H1 (cell line): ENCODE results near the gene SPTBN5. TPM values are rescaled to one million over a fixed set of nuclear protein-coding genes. Genes with fewer than 3 reads are reported as not detected.

Experiments used
- CTCF ChIA-PET: fragments of 300-600 bp; sonication (Branson Sonifier 250); formaldehyde crosslinking; loops from one replicate; lab custom pipeline; 2021; ENCODE audit not compliant: partially characterized antibody; lab: Charles Lee
- POLR2A ChIA-PET: fragments of 300-600 bp; sonication (Branson Sonifier 250); formaldehyde crosslinking; loops from one replicate; lab custom pipeline; 2021; ENCODE audit warnings: inconsistent platforms; ENCODE audit not compliant: partially characterized antibody; lab: Charles Lee
- DNase-seq, 2 experiments: peaks; one replicate each; pipeline versions ENCODE4 v3.0.0 to v3.0.0-alpha.2; 2010 to 2022; ENCODE audit warnings: low spot score in 2 of 2, low read depth in 1 of 2, mixed read lengths in 1 of 2
- FAIRE-seq: peaks from 2 replicates; lab custom pipeline; 2011; peaks lifted over from hg19 to GRCh38; lab: Jason Lieb, UNC
- H2AFZ ChIP-seq: 2 replicates; pipeline ENCODE4 v1.8.1; 2012; ENCODE audit warnings: low read length, inconsistent platforms
- H2AK5ac ChIP-seq: 2 replicates; pipeline ENCODE4 v1.6.1; 2013; ENCODE audit warnings: low read depth, low read length
- H2BK120ac ChIP-seq: replicated peaks from 2 replicates; pipeline ENCODE3; 2013; ENCODE audit warnings: low read depth, low read length, inconsistent platforms
- H2BK12ac ChIP-seq: 2 replicates; pipeline ENCODE4 v1.6.1; 2013; ENCODE audit warnings: low read depth, low read length
- H2BK15ac ChIP-seq: 2 replicates; pipeline ENCODE4 v1.6.1; 2013; ENCODE audit warnings: low read length
- H2BK20ac ChIP-seq: 2 replicates; pipeline ENCODE4 v1.6.1; 2013; ENCODE audit warnings: low read length
- H2BK5ac ChIP-seq: 2 replicates; pipeline ENCODE4 v1.6.1; 2013; ENCODE audit warnings: low read depth, low read length
- H3K14ac ChIP-seq: 2 replicates; pipeline ENCODE4 v1.6.1; 2013; ENCODE audit warnings: inconsistent platforms; ENCODE audit not compliant: insufficient read length
- H3K18ac ChIP-seq: 2 replicates; pipeline ENCODE4 v1.6.1; 2013; ENCODE audit warnings: low read length; ENCODE audit errors: extremely low read depth
- H3K23ac ChIP-seq: 2 replicates; pipeline ENCODE4 v1.6.1; 2013; ENCODE audit warnings: inconsistent platforms; ENCODE audit not compliant: insufficient read length
- H3K23me2 ChIP-seq: 2 replicates; pipeline ENCODE4 v1.6.1; 2013; ENCODE audit warnings: low read depth, low read length
- H3K27ac ChIP-seq: 2 replicates; pipeline ENCODE4 v1.6.1; 2011; ENCODE audit warnings: low read depth, low read length, inconsistent platforms
- H3K27me3 ChIP-seq, 4 experiments: replicated peaks in 1 of 4; 1 replicate in 1 of 4; 2 replicates in 3 of 4; pipeline versions ENCODE4 v1.6.1 to v1.8.1; 2011 to 2013; ENCODE audit warnings: low read length in 3 of 4, mild to moderate bottlenecking in 3 of 4, inconsistent platforms in 2 of 4, mixed read lengths in 2 of 4, moderate library complexity in 1 of 4; ENCODE audit not compliant: control insufficient read depth in 3 of 4, insufficient read depth in 3 of 4; ENCODE audit errors: extremely low read depth in 1 of 4
- H3K36me3 ChIP-seq, 4 experiments: 2 replicates each; pipeline versions ENCODE4 v1.6.1 to v1.8.1; 2011 to 2013; ENCODE audit warnings: mild to moderate bottlenecking in 4 of 4, low read length in 3 of 4, moderate library complexity in 2 of 4, control low read depth in 1 of 4, inconsistent platforms in 1 of 4; ENCODE audit not compliant: insufficient read depth in 4 of 4, control insufficient read depth in 2 of 4
- H3K4ac ChIP-seq: replicated peaks from 2 replicates; pipeline ENCODE3; 2013; ENCODE audit warnings: low read length, low read depth, mixed read lengths, inconsistent platforms; ENCODE audit not compliant: insufficient read length
- H3K4me1 ChIP-seq, 4 experiments: replicated peaks in 1 of 4; 1 replicate in 1 of 4; 2 replicates in 3 of 4; pipeline versions ENCODE4 v1.6.1 to v1.8.1; 2011 to 2013; ENCODE audit warnings: low read length in 3 of 4, inconsistent platforms in 2 of 4, mixed read lengths in 1 of 4; ENCODE audit not compliant: insufficient read depth in 4 of 4, control insufficient read depth in 3 of 4
- H3K4me2 ChIP-seq, 2 experiments: 2 replicates each; pipeline versions ENCODE4 v1.6.1 to v1.8.1; 2011 to 2013; ENCODE audit warnings: low read depth in 2 of 2, low read length in 2 of 2, control low read depth in 1 of 2, inconsistent platforms in 1 of 2, mild to moderate bottlenecking in 1 of 2; ENCODE audit not compliant: insufficient read depth in 1 of 2
- H3K4me3 ChIP-seq, 4 experiments: fragments of 200-600, 300-600 bp in 1 of 4; sonication (generic), shearing (Covaris generic), sonication (Bioruptor Twin) in 1 of 4; 2 replicates each; pipeline versions ENCODE4 v1.5.1 to v1.8.1; 2011 to 2016; ENCODE audit warnings: low read length in 4 of 4, low read depth in 3 of 4, control low read depth in 2 of 4, inconsistent platforms in 2 of 4, mild to moderate bottlenecking in 2 of 4, mixed read lengths in 1 of 4, moderate library complexity in 1 of 4; ENCODE audit not compliant: insufficient read depth in 2 of 4; ENCODE audit errors: extremely low read depth in 1 of 4
- H3K56ac ChIP-seq: replicated peaks from 2 replicates; pipeline ENCODE3; 2013; ENCODE audit warnings: low read depth, mild to moderate bottlenecking, mixed read lengths, low read length, inconsistent platforms; ENCODE audit not compliant: insufficient read length
- H3K79me1 ChIP-seq: 2 replicates; pipeline ENCODE4 v1.6.1; 2013; ENCODE audit warnings: low read depth, low read length, control low read depth
- H3K79me2 ChIP-seq, 2 experiments: 2 replicates each; pipeline versions ENCODE4 v1.6.1 to v1.8.1; 2012 to 2013; ENCODE audit warnings: low read length in 2 of 2, mild to moderate bottlenecking in 2 of 2, inconsistent platforms in 1 of 2; ENCODE audit not compliant: insufficient read depth in 2 of 2, control insufficient read depth in 1 of 2
- H3K9ac ChIP-seq, 4 experiments: replicated peaks in 1 of 4; 1 replicate in 1 of 4; 2 replicates in 3 of 4; pipeline versions ENCODE4 v1.6.1 to v1.8.1; 2011 to 2013; ENCODE audit warnings: low read depth in 3 of 4, low read length in 3 of 4, control low read depth in 2 of 4, mild to moderate bottlenecking in 2 of 4, moderate library complexity in 2 of 4, inconsistent platforms in 1 of 4; ENCODE audit errors: extremely low read depth in 1 of 4
- H3K9me3 ChIP-seq, 2 experiments: 2 replicates each; pipeline versions ENCODE4 v1.6.1 to v1.8.1; 2012 to 2013; ENCODE audit warnings: mild to moderate bottlenecking in 2 of 2, moderate library complexity in 2 of 2, control low read depth in 1 of 2, inconsistent platforms in 1 of 2, low read depth in 1 of 2, low read length in 1 of 2, mixed read lengths in 1 of 2; ENCODE audit not compliant: insufficient read depth in 2 of 2
- H4K20me1 ChIP-seq, 2 experiments: replicated peaks in 1 of 2; 2 replicates each; pipeline versions ENCODE3 to v1.8.1; 2011 to 2013; ENCODE audit warnings: inconsistent platforms in 2 of 2, low read length in 2 of 2, mild to moderate bottlenecking in 1 of 2; ENCODE audit not compliant: insufficient read depth in 2 of 2, control insufficient read depth in 1 of 2
- H4K5ac ChIP-seq: 2 replicates; pipeline ENCODE4 v1.6.1; 2013; ENCODE audit warnings: low read length, low read depth, mixed read lengths, inconsistent platforms; ENCODE audit not compliant: insufficient read length
- H4K8ac ChIP-seq: 2 replicates; pipeline ENCODE4 v1.8.0; 2013; ENCODE audit warnings: mild to moderate bottlenecking, moderate library complexity, low read length, inconsistent platforms; ENCODE audit not compliant: insufficient read depth; ENCODE audit errors: extremely low read depth
- H4K91ac ChIP-seq: replicated peaks from 2 replicates; pipeline ENCODE3; 2013; ENCODE audit warnings: low read length, mixed read lengths, inconsistent platforms; ENCODE audit not compliant: insufficient read length
- BRCA1 ChIP-seq: IDR thresholded peaks from 2 replicates; pipeline ENCODE4 v1.6.1; 2012; ENCODE audit warnings: low read depth, low read length, improper control_type of control experiment
- CTBP2 ChIP-seq: IDR thresholded peaks from 2 replicates; pipeline ENCODE4 v1.7.0; 2011; ENCODE audit warnings: borderline replicate concordance, mild to moderate bottlenecking, moderate library complexity, mixed read lengths, low read length; ENCODE audit not compliant: insufficient read depth, insufficient read length
- KDM4A ChIP-seq: IDR thresholded peaks from one replicate; pipeline ENCODE4 v1.7.1; 2012; ENCODE audit warnings: low read depth, mild to moderate bottlenecking, moderate library complexity, low read length, inconsistent platforms; ENCODE audit not compliant: severe bottlenecking
- KDM5A ChIP-seq: fragments of 200-600 bp; IDR thresholded peaks from 2 replicates; pipeline ENCODE4 v1.7.1; 2012; ENCODE audit warnings: mild to moderate bottlenecking, low read length, inconsistent platforms, mixed read lengths
- PHF8 ChIP-seq: fragments of 200-600 bp; sonication (generic); conservative IDR thresholded peaks from 2 replicates; pipeline ENCODE4 v1.7.1; 2012; ENCODE audit warnings: low read depth, mild to moderate bottlenecking, inconsistent platforms, low read length, moderate library complexity
- RAD21 ChIP-seq, 2 experiments: IDR thresholded peaks in 1 of 2; conservative IDR thresholded peaks in 1 of 2; 2 replicates each; pipeline ENCODE4 v1.6.1; 2011; ENCODE audit warnings: low read depth in 2 of 2, low read length in 2 of 2, improper control_type of control experiment in 1 of 2, inconsistent platforms in 1 of 2, mild to moderate bottlenecking in 1 of 2, moderate library complexity in 1 of 2
- RFX5 ChIP-seq: IDR thresholded peaks from 2 replicates; pipeline ENCODE4 v1.6.1; 2011; ENCODE audit warnings: low read depth, low read length, improper control_type of control experiment, borderline replicate concordance
- TAF7 ChIP-seq: optimal IDR thresholded peaks from 2 replicates; pipeline ENCODE3; 2011; ENCODE audit warnings: low read depth, mild to moderate bottlenecking, inconsistent platforms, low read length, moderate library complexity, borderline replicate concordance
- TCF12 ChIP-seq: IDR thresholded peaks from 2 replicates; pipeline ENCODE4 v1.6.1; 2011; ENCODE audit warnings: low read depth, mild to moderate bottlenecking, low read length
- WGBS, 2 experiments: shearing (Covaris generic) in 1 of 2; methylation state at CpG; one replicate each; pipeline versions ENCODE4 v1.1.6 to v1.1.7; 2013 to 2015; ENCODE audit warnings: low lambda C conversion rate in 2 of 2, mixed read lengths in 2 of 2, inconsistent platforms in 1 of 2, low coverage in 1 of 2, missing lambda C conversion rate in 1 of 2; ENCODE audit not compliant: insufficient replicate concordance in 2 of 2, insufficient coverage in 1 of 2, insufficient read length in 1 of 2; ENCODE audit errors: extremely low coverage in 1 of 2, missing lambda C conversion rate in 1 of 2; 5-methylcytosine and 5-hydroxymethylcytosine counted together
- polyA plus RNA-seq, 7 experiments: library from polyadenylated mRNA; depleted of rRNA in 3 of 7; stranded (reverse) in 5 of 7; unstranded in 2 of 7; fragments of >200 nt in 5 of 7; fragments of 200-250 nt in 2 of 7; gene quantifications; 1 replicate in 5 of 7; 2 replicates in 1 of 7; 4 replicates in 1 of 7; pipeline versions ENCODE4 v1.2.1 to v1.2.3, GENCODE V29; 2011 to 2013; ENCODE audit warnings: missing spikeins in 2 of 7, mixed read lengths in 2 of 7
- total RNA-seq: library from RNA; stranded (reverse); fragmentation: NEBNext Ultra II Directional; extraction: Animal tissue kit (Norgen Biotek cat#: 25700); gene quantifications from 2 replicates; pipeline ENCODE4 v1.2.1, GENCODE V29; 2021

Gene SPTBN5
- total and polyA plus RNA-seq, 2 of the 8 experiments (the other 6 are each of a cell fraction or from before 2014, with no cell fraction given) = 0.32 to 0.84 TPM

DNA sequence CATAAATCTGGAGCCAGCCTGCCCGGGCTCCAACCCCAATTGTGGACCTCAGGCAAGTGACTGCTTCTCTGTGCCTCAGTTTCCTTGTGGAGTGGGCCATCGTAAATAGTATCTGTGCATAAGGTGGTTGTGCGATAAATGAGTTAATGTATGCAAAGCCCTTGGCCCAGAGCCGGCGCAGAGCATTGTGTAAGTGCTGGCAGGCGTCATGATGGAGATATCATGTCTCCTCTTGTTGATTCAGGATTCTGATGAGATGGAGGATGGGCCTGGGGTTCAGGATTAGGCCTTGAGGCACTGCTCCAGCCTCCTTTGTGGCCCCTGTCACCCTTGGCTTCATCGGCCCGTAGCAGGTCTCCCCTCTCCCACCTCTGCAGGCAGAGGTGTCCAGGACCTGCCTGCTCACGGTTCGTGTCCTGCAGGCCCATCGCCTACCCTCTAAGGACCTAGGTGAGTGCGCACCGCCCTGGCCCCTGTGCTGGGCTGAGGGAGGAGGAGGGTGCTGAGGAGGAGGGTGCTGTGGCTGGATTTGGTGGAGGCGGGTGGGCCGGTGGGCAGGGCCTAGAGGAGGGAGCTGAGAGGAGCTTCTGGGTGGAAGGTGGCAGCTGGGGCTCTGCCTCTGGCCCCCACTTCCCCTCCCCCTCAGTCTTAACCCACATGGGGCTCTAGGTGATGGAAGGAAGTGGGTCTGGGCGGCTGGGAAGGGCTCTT is 53.9 kb downstream of the SPTBN5 start:
- Histone ChIP-seq H4K5ac (no peak overlapping the region), H3K79me2 (no peaks in the 10 kb centered on the region), H3K36me3 (no peaks in the 10 kb centered on the region), H2BK20ac (no peak overlapping the region), H3K79me1 (no peaks in the 10 kb centered on the region; the same call in 1 of the 2 replicates), H3K9me3 (no peaks in the 10 kb centered on the region), H3K27me3 (no peaks in the 10 kb centered on the region), H3K23ac (no peak overlapping the region), H3K56ac (no peak overlapping the region), H3K4ac (no peak overlapping the region), H2BK12ac (no peak overlapping the region), H3K14ac (no peak overlapping the region), H4K8ac (no peak overlapping the region), H2AFZ (no peak overlapping the region), H2BK15ac (no peak overlapping the region), H3K18ac (no peak overlapping the region), H3K23me2 (no peaks in the 10 kb centered on the region), H4K20me1 (peaks cover 0 to 2% of the 10 kb centered on the region in 2 experiments), H3K9ac (no peak overlapping the region), H3K4me2 (no peak overlapping the region), H2BK120ac (no peak overlapping the region), H4K91ac (no peak overlapping the region), H2AK5ac (no peak overlapping the region), H3K27ac (no peak overlapping the region), H2BK5ac (no peak overlapping the region), H3K4me1 (no peaks in the 10 kb centered on the region), H3K4me3 (no peak overlapping the region)
- no peak for TF ChIP-seq KDM4A
- no peak for TF ChIP-seq TCF12
- no peak for TF ChIP-seq RAD21 (IDR thresholded peaks at IDR 0.05 in 1 of 2, conservative IDR thresholded peaks at IDR 0.05 in 1 of 2; ENCODE audit: low read depth in 2 of 2, low read length in 2 of 2)
- no peak for TF ChIP-seq KDM5A
- no peak for TF ChIP-seq TAF7
- TF ChIP-seq PHF8 = no peak
- TF ChIP-seq CTBP2 = no peak
- TF ChIP-seq RFX5 = no peak
- TF ChIP-seq BRCA1 = no peak
- WGBS, 2 experiments = 89% methylated on average over 15 of the region's 16 CpGs; no CpG with 5 or more reads in 1 of the 2 experiments
- ChIA-PET POLR2A (interaction anchor here (0.6 to 6.8 kb wide), 5 partner anchors 8 to 67 kb away, joined by 3 to 45 read pairs (median 4); no protein-coding TSS in a partner anchor), CTCF (interaction anchor here (0.6 to 4.0 kb wide), 4 partner anchors 11 to 223 kb away, joined by 3 to 14 read pairs (median 4); no protein-coding TSS in a partner anchor)
- DNase-seq = no peak
- no peak for FAIRE-seq
